Stimulated activated CD8-positive, alpha-beta memory T cell treated with anti-CD3 and anti-CD28 coated beads, Interleukin-7, amount 100 ng/mL, for 24 hours (primary cell): ENCODE measurements around the gene KIAA0513.

Source experiments
- DNase-seq: peaks from one replicate; pipeline ENCODE4 v3.0.0-alpha.2; 2020; ENCODE audit warnings: low read depth

The KIAA0513 gene

GRCh38 chr16:85005285-85006069, 22.1 kb upstream of the KIAA0513 start:
- DNase-seq = no peak

- no peak for DNase-seq
Observed at GRCh38 chr16:85006639-85007038, 21.0 kb upstream of the KIAA0513 start.

GRCh38 chr16:85007496-85008214, 19.9 kb upstream of the KIAA0513 start:
- no peak for DNase-seq

GRCh38 chr16:85008271-85008670, 19.3 kb upstream of the KIAA0513 start:
- DNase-seq = no peak

GRCh38 chr16:85010446-85010930, 17.1 kb upstream of the KIAA0513 start:
- DNase-seq = no peak

- peak; percentile 67 for DNase-seq
Observed at GRCh38 chr16:85010931-85011845, 16.4 kb upstream of the KIAA0513 start, which contains the start of gene ZDHHC7. TSS of gene ZDHHC7 (minus strand) at chr16:85011535. CDS start at chr16:84990618, 20,917 bp downstream.

- DNase-seq = no peak
Observed at GRCh38 chr16:85011846-85012284, 15.7 kb upstream of the KIAA0513 start.

GRCh38 chr16:85014311-85014710, 13.3 kb upstream of the KIAA0513 start:
- no peak for DNase-seq

- DNase-seq = no peak
Observed at GRCh38 chr16:85015481-85016187, 12.0 kb upstream of the KIAA0513 start.

GRCh38 chr16:85017151-85017550, 10.4 kb upstream of the KIAA0513 start:
- no peak for DNase-seq

- DNase-seq = no peak
Observed at GRCh38 chr16:85017633-85018032, 10.0 kb upstream of the KIAA0513 start.

GRCh38 chr16:85018529-85019236, 8.9 kb upstream of the KIAA0513 start:
- no peak for DNase-seq

- no peak for DNase-seq
Observed at GRCh38 chr16:85019659-85020245, 7.8 kb upstream of the KIAA0513 start.

GRCh38 chr16:85025781-85026653, 1.6 kb upstream of the KIAA0513 start:
- DNase-seq = no peak

GRCh38 chr16:85026703-85027102, 892 bp upstream of the KIAA0513 start:
- no peak for DNase-seq

GRCh38 chr16:85027958-85028684, 526 bp downstream of the KIAA0513 start:
- DNase-seq = no peak

- DNase-seq = peak; percentile 31
Observed at GRCh38 chr16:85028685-85029407, 1.3 kb downstream of the KIAA0513 start.

- no peak for DNase-seq
Observed at GRCh38 chr16:85029408-85029784, 1.8 kb downstream of the KIAA0513 start.
